ENCODE measurements around the gene IMPDH2.
A peak's percentile ranks its signal among the peaks of the same experiment; 100 is the strongest.

IMPDH2 gene

GRCh38 chr3:49028673-49029562 lies at the start of gene IMPDH2:
IMPDH2 (minus strand) TSS chr3:49029398; CDS start chr3:49029350, 48 bp downstream.
- DNase-seq (ENCODE audit: low read depth), result peak; percentile 79

GRCh38 chr3:49076646-49077045 lies 47.4 kb upstream of the IMPDH2 start:
- no peak for DNase-seq (ENCODE audit: low read depth)

- DNase-seq (ENCODE audit: low read depth), result no peak
Measured at GRCh38 chr3:49076116-49076515, 46.9 kb upstream of the IMPDH2 start.

GRCh38 chr3:49058011-49058410 lies 28.8 kb upstream of the IMPDH2 start:
- no peak for DNase-seq (ENCODE audit: low read depth)

DNA sequence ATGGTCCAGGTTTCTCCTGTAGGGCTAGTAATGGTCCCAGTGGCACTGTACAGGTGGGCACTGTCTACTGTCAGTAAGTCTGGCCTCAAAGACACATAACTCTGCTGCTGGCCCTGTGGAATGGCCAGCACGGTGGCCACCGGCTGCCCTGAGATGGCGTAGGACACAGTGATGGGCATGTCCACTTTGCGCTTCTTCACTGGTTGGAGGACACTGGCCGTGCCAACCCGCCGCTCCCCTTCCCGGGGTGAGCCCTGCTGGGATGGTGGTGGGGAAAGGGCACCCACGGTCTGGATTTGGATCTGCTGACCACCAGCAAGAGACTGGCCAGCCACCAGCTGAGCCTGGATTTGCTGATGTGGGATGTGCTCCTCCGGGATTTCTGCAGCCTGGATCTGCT lies 28.1 kb upstream of the IMPDH2 start:
- DNase-seq (ENCODE audit: low read depth), result no peak

DNA sequence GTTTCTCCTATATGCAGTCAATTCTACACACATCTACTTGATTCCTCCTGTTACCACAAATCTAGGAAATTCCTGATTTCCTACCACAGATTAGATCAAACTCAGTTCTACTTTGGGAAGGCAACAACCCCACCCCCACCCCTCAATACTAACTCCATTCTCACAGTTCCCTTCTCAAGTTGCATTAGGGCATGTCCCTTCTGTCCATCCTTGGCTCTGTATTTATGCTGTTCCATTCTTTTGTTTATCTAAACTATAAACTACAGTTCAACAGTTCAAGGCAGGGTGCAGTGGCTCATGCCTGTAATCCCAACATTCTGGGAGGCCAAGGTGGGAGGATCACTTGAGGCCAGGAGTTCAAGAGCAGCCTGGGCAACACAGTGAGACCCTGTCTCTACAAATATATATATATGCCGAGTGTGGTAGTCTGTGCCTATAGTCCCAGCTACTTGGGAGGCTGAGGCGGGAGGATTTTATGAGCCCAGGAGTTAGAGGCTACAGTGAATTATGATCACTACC lies 25.2 kb upstream of the IMPDH2 start:
- DNase-seq (ENCODE audit: low read depth), result no peak

DNA sequence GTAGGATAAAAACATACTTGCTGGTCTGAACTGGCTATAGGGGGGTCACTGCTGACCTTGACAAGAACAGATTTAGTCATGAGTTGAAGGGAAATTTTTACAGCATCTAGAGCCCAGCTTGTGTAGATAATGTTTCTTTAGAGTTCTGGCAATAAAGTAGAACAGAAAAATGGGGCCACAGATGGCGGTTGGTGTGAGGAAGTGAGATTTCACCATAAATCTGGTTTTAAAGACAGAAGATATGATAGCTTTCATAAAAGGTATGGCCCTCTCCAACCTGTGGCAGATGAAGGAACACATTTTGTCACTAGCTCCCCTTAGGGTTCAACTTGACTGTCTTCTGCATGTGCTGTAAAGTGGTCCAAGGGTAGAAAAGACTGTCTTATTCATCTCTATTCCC lies 24.3 kb upstream of the IMPDH2 start:
- no peak for DNase-seq (ENCODE audit: low read depth)

DNA sequence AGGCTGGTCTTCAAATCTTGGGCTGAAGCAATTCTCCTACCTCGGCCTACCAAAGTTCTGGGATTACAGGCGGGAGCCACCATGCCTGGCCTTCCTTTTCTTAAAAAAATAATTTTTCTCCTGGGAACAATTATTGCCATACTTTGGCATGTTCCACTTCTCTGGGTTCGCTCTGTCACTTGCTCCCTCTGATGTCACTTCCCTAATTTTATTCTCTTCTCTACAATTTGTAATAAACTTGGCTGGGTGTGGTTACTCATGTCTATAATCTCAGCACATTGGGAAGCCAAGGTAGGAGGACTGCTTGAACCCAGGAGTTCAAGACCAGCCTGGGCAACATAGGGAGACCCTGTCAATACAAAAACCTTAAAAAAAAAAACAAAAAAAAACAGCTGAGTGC lies 6.1 kb upstream of the IMPDH2 start:
- no peak for DNase-seq (ENCODE audit: low read depth)

- DNase-seq (ENCODE audit: low read depth), result no peak
Measured at GRCh38 chr3:49034650-49035049, 5.5 kb upstream of the IMPDH2 start.

GRCh38 chr3:49032646-49033304 lies 3.6 kb upstream of the IMPDH2 start:
- no peak for DNase-seq (ENCODE audit: low read depth)

DNA sequence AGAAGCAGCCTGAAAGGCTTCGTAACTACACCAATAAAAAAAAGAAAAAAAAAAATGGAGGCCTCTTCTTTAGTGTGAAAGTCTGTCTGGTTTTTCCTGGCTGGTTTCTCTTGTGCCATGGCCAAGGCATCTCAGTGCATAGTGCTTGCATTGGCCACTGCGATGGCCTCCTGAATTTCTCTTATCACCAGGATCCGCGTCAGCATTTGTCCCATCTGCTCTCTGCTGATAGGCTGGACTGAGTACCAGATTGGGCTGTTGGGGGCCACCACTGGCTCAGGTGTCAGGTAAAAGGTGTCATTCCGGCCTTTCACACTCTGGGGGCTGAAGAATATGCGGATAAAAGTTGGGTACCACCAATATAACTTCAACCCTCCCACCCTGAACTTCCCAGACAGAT lies 1.1 kb upstream of the IMPDH2 start:
- no peak for DNase-seq (ENCODE audit: low read depth)

- no peak for DNase-seq (ENCODE audit: low read depth)
Measured at GRCh38 chr3:49029563-49029884, 326 bp upstream of the IMPDH2 start.

- DNase-seq (ENCODE audit: low read depth), result no peak
Measured at GRCh38 chr3:49028298-49028672, 913 bp downstream of the IMPDH2 start.

DNA sequence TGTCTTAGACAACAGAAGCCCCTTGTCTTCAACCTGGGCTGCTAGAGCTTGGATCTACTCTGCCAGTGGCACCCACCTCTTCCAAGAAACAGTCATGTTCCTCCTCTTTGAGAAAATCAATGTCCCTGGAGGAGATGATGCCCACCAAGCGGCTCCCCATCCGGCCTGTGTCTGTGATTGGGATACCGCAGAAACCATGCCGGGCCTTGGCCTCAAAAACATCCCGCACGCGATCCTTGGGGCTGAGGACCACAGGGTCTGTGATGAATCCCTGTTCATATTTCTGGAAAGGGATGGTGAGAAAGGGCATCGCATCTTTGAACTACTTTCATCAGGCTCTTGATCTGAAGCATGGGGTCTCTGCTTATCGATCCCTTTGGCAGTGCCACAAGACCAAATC lies 1.6 kb downstream of the IMPDH2 start:
- no peak for DNase-seq (ENCODE audit: low read depth)

GRCh38 chr3:49026536-49026935 lies 2.7 kb downstream of the IMPDH2 start:
- no peak for DNase-seq (ENCODE audit: low read depth)

GRCh38 chr3:49025793-49026520 lies 3.2 kb downstream of the IMPDH2 start:
- no peak for DNase-seq (ENCODE audit: low read depth)

DNA sequence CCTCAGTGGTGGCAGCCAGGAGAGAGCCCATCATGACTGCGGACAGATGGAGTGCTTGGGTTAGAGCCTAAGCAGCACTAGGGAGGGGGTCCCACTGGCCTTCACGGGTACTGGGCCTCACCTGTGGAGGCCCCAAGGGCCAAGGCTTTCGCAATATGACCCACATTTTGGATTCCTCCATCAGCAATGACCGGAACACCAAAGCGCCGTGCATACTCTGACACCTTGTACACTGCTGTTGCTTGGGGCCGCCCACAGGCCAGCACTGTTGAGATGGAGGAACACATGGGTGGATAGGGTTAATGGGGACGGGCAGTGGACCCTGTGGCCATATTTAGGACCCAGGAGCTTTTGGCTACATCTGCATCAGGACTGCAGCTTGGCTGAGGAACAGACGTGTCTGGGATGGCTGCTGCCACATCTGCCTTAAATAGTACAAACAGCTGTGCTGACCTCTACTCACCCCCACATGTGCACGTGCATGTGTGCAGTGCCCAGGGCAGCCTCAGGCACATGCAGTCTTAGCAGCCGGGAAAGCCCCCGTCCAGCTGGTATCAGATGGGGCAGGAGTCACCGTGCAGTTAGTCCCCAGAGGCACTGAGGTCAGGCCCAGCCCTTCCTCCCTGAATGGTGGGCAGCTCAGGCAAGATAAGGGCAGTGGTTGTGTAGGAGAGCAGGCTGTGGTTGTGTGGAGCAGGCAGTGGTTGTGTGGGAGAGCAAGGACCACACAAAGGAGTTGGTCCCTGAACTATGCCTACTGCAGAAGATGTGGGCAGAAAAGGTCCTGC lies 4.0 kb downstream of the IMPDH2 start:
- no peak for DNase-seq (ENCODE audit: low read depth)

DNA sequence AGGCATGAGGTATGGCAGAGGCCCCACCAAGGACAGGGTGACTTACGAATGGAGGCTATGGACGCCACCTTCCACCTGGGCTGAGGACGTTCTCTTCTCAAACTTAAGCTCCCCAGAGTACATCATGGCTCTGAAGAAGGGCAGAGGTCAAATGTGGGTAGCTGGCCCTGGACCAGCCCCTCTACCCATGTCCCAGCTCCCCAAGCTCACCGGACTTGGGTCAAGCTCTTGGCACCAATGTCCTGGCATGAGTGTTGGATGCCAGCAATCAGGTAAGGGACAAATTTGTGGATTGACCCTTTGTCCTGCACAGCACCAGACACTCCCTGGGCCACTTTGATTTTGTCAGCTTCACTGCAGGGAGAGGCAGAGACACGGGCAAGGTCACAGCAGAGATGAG lies 4.7 kb downstream of the IMPDH2 start:
- no peak for DNase-seq (ENCODE audit: low read depth)

GRCh38 chr3:49023775-49024174 lies 5.4 kb downstream of the IMPDH2 start:
- DNase-seq (ENCODE audit: low read depth), result no peak

GRCh38 chr3:49022688-49023171 lies 6.5 kb downstream of the IMPDH2 start:
- no peak for DNase-seq (ENCODE audit: low read depth)

- peak; percentile 85 for DNase-seq (ENCODE audit: low read depth)
Measured at GRCh38 chr3:49021813-49022687, 7.1 kb downstream of the IMPDH2 start, which contains the start of gene NDUFAF3. NDUFAF3 (plus strand) TSS chr3:49022121; CDS start chr3:49022145, 24 bp downstream.

All from stimulated activated CD8-positive, alpha-beta memory T cell treated with anti-CD3 and anti-CD28 coated beads, Interleukin-7, amount 100 ng/mL, for 24 hours (primary cell).